KOPT-K1 (cell line): ENCODE results near the gene CHST15.

ENCODE experiments used
- H3K27ac ChIP-seq: fragments of 200-600 bp; sonication (generic); 2 replicates; pipeline ENCODE4 v1.5.1; 2016; ENCODE audit warnings: antibody characterized with exemption, mild to moderate bottlenecking, low read depth, low read length; ENCODE audit not compliant: poor library complexity, severe bottlenecking
- H3K36me3 ChIP-seq: fragments of 200-600 bp; sonication (generic); 2 replicates; pipeline ENCODE4 v1.5.1; 2017; ENCODE audit warnings: antibody characterized with exemption, mild to moderate bottlenecking, low read length, moderate library complexity; ENCODE audit not compliant: insufficient read depth
- H3K9me3 ChIP-seq: fragments of 200-600 bp; sonication (generic); 2 replicates; pipeline ENCODE4 v1.5.1; 2017; ENCODE audit warnings: antibody characterized with exemption, low read length, mild to moderate bottlenecking; ENCODE audit not compliant: insufficient read depth, poor library complexity, severe bottlenecking

CHST15 gene

GRCh38 chr10:124092860-124093773, at the start of gene CHST15:
TSS of gene CHST15 (minus strand) at chr10:124093598. CDS start at chr10:124046212, 47,386 bp downstream.
- Histone ChIP-seq H3K27ac (no peak within 1 kb of the TSS), H3K36me3 (no peaks in the 10 kb centered on the region), H3K9me3 (peaks cover 5% of the 10 kb centered on the region)

DNA sequence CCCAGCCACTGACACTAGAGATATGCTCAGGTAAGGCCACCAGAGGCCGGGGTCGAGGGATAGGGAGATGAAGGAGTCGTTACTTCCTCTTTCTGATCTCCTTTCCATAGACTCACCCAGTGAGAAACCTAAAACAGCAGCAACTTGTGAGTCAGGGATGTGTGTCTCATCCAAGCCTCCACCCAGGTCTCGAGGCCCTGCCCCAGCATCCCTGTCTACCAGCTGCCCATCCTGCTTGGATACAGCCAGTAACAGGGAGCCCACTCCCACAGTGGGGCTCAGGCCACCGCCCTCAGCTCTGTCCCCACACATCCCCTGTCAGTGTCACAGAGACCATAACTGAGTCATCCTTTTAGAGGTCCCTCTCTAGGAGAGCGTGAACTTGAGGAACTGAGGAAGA, 49.6 kb upstream of the CHST15 start:
- no peak overlapping the region for H3K27ac ChIP-seq
- no peaks in the 10 kb centered on the region for H3K36me3 ChIP-seq
- H3K9me3 ChIP-seq, result no peaks in the 10 kb centered on the region

- Histone ChIP-seq H3K36me3 (no peaks in the 10 kb centered on the region), H3K9me3 (no peaks in the 10 kb centered on the region), H3K27ac (no peak overlapping the region)
These were observed 48.8 kb upstream of the CHST15 start for GRCh38 chr10:124142006-124142739.

DNA sequence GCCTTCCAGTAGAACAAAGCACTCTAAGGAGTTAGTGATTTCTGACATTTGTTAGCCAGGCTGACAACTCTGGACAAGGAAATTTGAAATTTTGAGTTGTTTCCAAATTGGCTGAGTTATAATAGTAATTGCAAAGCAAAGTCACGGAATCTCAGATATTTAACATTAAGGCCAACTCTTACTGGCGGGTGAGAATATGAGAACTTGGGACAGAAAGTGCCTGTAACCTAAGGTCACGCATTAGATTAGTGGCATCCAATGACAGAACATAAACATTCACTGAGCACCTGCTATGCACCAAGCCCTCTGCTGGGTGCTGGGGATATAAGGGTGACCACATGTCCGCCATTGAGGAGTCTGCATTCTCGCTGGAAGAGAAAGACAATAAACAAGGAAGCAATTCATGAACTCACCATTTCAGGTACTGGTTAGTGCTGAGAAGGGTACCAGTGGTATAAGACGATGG, 45.5 kb upstream of the CHST15 start:
- no peak overlapping the region for H3K27ac ChIP-seq
- no peaks in the 10 kb centered on the region for H3K9me3 ChIP-seq
- no peaks in the 10 kb centered on the region for H3K36me3 ChIP-seq

GRCh38 chr10:124138195-124138882, 44.9 kb upstream of the CHST15 start:
- no peaks in the 10 kb centered on the region for H3K9me3 ChIP-seq
- no peak overlapping the region for H3K27ac ChIP-seq
- no peaks in the 10 kb centered on the region for H3K36me3 ChIP-seq

- Histone ChIP-seq H3K9me3 (no peaks in the 10 kb centered on the region), H3K27ac (no peak overlapping the region), H3K36me3 (no peaks in the 10 kb centered on the region)
These were observed 41.0 kb upstream of the CHST15 start for GRCh38 chr10:124134251-124134893.

DNA sequence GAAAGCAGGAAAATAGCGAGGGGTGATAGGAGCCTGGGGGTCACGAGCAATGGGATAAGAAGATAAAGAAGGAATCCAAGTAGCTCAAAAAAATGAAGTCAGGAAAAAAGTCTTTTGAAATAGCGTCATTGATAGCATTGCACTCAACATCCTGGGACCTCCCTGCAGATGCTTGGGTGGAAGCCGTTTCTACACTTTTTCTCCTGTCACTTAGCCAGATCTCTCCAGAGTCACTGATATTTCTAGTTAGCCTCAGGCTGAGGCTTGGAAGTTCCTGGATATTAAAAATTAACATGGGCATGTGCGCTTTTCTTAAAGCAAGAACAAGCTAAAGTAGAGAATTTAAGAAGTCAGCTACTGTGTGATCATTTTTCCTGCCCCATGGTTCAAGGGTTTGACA, 39.5 kb upstream of the CHST15 start:
- Histone ChIP-seq H3K27ac (no peak overlapping the region), H3K9me3 (no peaks in the 10 kb centered on the region), H3K36me3 (no peaks in the 10 kb centered on the region)

GRCh38 chr10:124132306-124132705, 38.9 kb upstream of the CHST15 start:
- no peaks in the 10 kb centered on the region for H3K9me3 ChIP-seq
- no peak overlapping the region for H3K27ac ChIP-seq
- no peaks in the 10 kb centered on the region for H3K36me3 ChIP-seq

DNA sequence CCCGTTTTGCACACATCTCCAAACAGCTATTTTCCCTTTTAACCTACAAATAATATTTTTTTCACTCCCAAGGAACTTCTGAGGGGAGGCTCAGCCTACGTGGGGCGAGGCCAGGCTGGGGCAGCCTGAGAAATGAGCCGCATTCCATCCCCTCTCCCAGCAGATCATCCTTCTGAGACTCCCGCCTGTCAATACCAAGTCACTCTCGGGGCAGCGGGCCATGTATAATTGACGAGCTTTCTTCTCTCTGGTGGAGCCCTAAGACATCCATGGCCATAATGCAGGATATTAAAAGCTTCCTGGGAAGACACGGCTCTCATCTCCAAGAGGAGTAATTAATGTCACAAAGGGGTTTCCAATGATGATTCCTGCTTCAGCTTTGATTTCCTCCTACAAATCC, 37.8 kb upstream of the CHST15 start:
- no peaks in the 10 kb centered on the region for H3K9me3 ChIP-seq

DNA sequence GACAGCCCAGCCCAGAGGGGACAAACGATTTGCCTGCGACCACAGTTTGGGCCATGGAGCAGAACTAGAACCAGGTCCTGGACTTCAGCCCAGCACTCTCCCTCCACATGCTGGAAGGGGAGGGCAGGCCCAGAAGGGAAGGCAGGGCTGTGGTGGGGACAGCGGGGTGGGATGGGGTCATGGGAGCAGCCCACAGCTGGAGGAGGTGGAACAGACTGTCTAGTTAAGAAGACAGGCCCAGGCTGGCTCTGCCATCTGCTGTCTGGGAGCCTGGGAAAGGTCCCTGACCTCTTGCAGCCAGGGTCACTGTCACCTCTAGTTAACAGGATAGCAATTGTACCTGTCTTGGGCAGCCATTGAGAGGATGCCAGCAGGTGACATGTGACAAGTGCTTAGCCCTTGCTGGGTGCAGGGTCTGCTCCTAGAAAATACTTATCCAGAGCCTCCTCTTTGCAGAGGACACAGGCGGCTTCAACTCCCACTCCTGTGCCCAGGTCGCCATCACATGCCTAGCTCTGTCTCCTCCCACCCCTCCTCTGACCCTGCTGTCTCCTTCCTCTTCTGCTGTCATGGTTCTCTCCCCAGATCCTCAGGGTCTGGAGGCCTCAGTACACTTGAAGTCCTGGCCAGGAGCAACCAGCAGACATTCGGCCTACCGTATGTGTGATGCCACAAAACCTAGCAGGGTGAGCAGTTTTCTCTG, 37.0 kb upstream of the CHST15 start:
- H3K9me3 ChIP-seq, result no peaks in the 10 kb centered on the region
- no peak overlapping the region for H3K27ac ChIP-seq
- no peaks in the 10 kb centered on the region for H3K36me3 ChIP-seq

More for the DNA sequence above, 37.8 kb upstream of the CHST15 start:
- H3K36me3 ChIP-seq, result no peaks in the 10 kb centered on the region
- H3K27ac ChIP-seq, result no peak overlapping the region

DNA sequence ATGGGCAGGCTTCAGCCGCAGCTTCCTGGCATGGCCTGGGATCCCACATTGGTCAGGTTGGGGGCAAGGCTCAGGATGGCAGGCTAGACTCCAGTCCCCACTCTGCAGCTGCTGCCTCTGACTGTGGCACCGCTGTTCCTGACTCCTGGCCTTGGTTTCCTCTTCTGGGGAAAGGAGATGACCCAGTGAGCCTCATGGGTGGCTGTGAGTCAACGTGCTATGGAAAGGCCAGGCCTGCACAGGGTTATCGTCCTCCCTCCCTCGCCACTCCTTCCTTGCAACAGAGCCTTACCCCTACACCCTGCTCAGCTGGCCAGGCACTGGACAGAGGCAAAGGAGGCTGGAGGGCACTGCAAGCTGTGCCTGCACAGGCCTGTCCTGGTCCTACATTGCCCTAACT, 36.1 kb upstream of the CHST15 start:
- Histone ChIP-seq H3K9me3 (no peaks in the 10 kb centered on the region), H3K36me3 (no peaks in the 10 kb centered on the region), H3K27ac (no peak overlapping the region)

DNA sequence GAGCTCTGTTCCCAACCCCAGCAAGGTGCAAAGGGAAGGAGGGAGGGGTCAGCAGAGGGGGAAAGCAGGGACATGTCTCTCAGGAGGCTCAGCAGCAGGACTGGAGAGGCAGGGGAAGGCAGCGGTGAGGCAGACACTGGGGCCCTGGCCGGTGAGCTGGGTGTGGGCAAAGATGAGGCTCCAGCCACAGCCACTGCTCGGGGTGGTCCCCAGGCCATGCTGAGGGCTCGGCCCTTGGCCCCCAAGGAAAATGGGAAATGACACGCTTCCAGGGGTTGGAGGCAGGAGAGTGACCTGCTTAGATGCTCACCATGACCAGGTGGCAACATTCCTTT, 35.4 kb upstream of the CHST15 start:
- no peaks in the 10 kb centered on the region for H3K36me3 ChIP-seq
- H3K27ac ChIP-seq, result no peak overlapping the region
- H3K9me3 ChIP-seq, result no peaks in the 10 kb centered on the region

DNA sequence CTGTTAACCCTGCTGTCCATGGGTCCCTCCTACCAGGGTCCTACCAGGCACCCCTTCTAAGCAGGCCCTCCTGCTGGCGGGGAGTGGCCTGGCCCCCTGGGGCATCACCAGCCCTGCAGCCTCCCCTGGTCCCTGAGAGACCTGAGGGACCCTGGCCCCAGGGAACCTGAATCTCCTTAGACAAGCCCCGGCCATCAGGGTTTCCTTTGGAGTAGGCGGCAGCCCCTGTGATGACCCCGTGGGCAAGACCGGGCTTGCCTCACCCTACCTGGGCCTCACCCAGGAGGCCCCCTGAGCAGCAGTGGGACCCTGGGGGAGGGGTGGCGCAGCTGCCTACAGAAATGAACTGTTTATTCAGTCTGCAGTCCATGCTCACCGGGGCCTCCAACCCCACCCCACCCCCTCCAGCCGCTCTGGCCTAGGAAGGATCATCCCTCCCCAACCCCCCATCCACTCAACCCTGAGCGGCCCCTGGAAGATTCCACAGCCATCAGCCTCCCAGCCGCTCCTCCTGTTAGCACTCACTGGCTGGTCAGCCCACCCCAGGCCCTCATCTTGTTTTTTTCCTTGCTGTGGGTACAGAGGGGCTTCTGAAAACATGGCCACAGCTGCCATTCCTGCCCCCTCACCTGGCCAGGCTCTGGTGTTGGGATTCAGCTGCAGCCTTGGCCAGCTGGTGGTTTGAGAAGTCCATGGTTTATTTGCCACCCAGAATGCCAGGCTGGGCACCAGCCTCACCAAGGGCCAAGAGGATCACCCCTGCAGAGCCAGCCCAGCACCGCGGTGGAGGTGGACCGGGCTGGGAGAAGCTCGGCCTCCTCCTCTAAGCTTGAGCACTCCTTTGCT, 34.8 kb upstream of the CHST15 start:
- H3K9me3 ChIP-seq, result no peaks in the 10 kb centered on the region
- H3K36me3 ChIP-seq, result no peaks in the 10 kb centered on the region
- H3K27ac ChIP-seq, result no peak overlapping the region

- Histone ChIP-seq H3K27ac (no peak overlapping the region), H3K36me3 (no peaks in the 10 kb centered on the region), H3K9me3 (no peaks in the 10 kb centered on the region)
These were observed 34.2 kb upstream of the CHST15 start for GRCh38 chr10:124127563-124127962.
